Measurements from ENCODE around the gene FYN.

FYN gene

DNA sequence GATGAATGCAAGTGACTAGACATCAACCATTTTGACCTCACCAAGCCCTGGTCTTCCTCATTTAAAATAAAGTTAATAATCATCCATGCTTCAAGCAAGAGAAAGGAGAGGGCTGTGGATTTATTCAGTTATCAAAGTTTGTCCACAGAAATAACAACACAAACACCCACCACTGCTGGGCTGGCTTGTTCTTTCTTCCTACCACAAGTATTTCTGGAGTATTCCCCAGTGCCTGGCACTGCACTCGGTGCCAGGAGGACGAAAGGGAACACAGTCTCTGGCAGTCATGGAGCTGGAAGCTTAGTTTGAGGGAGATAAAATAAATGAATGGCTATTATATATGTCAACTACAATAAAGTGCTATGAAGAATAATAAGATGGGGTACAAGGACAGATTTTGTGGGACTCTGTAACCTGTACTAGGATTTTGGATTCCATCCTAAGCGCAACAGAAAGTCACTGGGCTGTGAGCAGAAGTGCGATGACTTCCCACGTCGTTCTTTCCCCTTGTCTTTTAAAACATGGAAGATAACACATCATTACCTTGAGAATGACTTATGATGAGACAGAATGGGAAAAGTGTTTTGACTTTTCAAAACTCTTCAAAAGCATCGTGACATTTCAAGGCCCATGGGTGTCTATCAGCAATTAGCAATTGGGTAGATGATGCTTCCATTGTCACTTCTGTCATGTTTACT lies 193.1 kb downstream of the FYN start:
- no peak for DNase-seq (ENCODE audit: low read depth)

DNA sequence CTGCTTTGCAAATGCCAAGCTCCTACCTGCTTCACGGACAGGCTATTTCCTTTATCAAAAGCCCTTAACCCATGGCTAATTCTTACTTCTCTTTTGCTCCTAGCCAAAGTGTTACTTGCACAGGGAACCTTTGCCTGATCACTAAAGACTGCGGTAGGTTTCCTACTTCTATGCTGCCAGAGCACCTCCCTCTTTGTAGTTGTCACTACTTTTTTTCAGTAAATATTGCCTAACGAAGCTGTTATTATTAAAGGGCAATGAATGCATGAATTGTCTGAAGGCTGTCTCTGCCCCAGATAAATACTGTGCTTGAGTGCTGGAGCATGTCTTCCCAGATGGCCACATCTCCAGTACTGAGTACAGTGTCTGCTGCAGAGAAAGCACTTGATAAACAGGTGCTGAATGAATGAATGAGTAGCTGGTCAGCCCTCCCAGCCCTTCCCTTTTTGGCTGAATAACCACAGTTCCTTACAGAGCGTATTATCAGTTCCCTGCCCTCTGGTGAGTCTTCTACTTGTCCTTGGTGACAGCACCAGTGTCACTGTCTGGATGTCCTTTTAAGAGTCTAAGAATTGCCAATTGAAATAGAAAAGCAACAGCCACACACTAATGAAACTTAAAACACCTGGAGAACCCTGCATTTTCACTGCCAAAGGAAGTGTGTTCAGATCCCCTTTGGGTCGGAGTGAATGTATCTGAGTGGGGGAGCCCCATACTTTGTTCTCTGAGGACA lies 194.0 kb downstream of the FYN start:
- DNase-seq (ENCODE audit: low read depth): no peak

DNA sequence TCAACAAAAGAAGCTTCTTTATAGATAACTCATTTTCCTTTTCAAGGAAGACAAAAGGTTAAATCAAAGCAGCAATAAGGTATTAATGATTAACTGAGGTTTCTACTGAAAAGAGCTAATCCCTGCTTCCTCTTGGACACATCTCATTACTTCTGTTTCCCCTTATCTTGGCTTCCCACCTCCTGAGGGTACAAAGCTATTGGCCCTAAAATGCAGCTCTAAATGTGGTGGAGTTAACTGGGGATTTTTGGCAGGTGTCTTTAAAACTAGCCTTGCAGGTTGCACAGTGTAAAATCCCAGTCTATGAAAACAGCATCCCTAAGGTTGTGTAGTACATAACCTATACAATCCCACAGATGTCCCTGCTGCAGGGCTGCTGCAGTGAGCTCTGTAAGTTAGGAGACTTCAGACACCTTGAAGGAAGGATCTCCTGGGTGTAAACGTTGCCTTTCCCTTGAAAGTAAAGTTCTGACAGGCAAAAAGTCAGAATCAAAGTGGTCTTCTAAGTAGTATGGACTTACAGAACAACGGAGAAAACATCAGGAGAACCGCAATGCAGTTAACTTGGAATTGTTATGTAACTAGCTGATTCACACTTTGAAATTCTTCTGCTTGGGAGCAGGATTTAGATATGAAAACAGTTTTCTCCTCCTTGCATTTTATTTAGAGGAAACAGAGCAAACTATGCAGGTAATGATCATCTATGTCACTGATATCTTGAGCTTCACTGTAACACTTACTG lies 195.8 kb downstream of the FYN start:
- DNase-seq (ENCODE audit: low read depth): no peak

DNA sequence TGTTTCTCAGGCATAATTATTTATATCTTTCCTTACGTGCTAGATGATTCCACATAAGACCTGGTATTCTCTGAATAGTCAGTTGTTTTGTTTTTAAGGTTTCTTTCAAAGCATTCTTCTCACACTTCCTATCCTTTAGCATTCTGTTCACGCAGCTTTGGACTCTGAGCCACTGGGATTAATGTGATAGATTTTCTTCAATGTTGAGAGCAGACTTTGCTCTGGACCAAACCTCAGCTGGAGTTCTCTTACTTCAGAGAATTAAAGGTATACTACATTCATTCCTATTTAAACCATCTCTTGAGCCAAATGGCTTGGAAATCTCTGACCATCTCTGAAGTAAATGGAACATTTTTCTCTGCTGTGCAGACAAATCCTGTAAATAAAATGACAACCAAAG lies 196.9 kb downstream of the FYN start:
- DNase-seq (ENCODE audit: low read depth): no peak

GRCh38 chr6:111674883-111675282 lies 198.4 kb downstream of the FYN start:
- DNase-seq (ENCODE audit: low read depth): no peak

- no peak for DNase-seq (ENCODE audit: low read depth)
Measured at GRCh38 chr6:111674413-111674812, 198.8 kb downstream of the FYN start.

DNA sequence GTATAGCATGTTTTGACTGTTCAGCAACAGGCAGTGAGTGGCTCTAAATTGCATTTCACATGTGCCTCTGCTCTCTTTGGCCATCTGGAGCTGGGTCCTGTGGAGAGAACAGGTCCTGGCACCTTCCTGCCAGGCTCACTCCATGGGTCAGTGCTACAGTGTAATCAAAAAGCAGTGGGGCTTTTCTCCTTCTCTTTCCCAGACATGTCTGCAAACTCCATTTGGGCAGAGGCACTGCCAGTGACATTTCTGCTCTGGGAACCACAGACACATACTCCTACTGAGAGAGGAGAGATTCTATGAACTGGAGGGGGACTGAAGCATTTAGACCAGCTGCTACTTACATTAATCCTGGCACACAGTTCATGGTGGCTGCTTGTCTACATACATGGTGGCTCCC lies 199.3 kb downstream of the FYN start:
- DNase-seq (ENCODE audit: low read depth): no peak

DNA sequence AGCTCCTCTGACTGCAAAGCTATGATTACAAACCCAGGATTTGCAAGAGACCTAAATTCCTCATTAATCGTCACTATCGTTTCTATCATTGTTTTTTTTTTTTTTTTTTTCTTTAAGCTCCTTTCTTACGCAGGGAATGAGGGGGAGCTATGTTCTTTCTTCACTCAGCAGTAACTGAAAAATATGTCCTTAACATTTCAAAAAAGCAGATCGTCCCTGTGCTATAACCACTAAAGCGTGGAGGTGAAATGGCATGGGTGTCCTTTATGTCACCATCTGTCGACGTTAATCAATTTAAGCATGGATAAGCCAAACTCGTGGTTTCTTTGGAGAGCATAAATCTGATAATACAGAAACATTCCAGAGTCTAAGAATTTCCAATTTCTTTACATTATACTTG lies 199.7 kb downstream of the FYN start:
- DNase-seq (ENCODE audit: low read depth): no peak

DNA sequence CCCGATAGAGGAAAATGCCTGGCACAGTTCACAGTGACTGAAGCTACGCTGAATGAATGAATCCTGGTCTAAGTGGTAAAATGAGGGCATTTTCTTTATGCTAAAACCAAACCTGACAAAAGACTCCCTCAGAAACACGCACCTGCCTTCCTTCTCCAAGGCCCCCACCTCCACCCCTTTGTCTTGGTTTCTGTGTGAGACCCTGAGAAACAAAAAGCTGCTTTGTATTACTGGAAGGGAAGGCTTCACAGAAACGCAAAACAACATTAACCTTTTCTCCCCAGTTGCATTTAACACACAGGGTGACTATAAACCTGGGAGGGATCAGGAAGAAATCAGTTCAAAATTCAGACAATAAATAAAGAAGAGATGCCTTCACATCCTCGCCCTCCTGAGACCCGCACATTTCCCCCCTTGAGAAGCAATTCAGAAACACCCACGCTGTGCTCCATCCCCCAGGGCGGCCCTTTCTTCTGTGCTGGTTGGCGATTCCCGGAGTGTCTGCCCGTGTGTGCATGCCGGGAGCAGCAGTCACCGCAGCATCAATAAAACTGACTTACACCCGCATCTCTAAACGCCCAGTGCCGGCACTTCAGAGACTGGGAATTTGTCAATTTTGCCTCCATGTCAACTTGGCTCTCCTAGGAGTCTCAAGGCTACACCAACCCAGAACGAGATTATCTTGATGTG lies 200.3 kb downstream of the FYN start:
- no peak for DNase-seq (ENCODE audit: low read depth)

GRCh38 chr6:111669326-111669725 lies 203.9 kb downstream of the FYN start:
- no peak for DNase-seq (ENCODE audit: low read depth)

- no peak for DNase-seq (ENCODE audit: low read depth)
Measured at GRCh38 chr6:111668410-111668809, 204.8 kb downstream of the FYN start.

DNA sequence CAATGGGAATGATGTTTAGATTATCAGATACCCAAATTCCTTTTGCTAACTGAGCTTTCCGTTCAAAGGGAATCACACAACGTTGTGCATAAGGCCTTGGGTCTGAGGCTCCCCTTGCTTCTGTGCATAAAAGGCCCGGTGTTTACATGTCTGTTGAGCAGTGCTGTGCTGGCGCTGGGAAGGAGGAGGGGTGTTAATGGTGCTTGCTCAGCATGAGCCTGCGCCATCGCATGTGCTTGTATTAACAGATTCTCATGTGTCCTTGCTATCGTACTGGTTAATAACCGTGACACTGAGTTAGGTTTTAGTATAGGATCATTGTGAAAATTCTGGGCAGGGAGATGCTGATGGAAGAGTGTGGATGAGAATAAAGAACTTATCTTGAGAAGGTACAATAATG lies 205.3 kb downstream of the FYN start:
- no peak for DNase-seq (ENCODE audit: low read depth)

DNA sequence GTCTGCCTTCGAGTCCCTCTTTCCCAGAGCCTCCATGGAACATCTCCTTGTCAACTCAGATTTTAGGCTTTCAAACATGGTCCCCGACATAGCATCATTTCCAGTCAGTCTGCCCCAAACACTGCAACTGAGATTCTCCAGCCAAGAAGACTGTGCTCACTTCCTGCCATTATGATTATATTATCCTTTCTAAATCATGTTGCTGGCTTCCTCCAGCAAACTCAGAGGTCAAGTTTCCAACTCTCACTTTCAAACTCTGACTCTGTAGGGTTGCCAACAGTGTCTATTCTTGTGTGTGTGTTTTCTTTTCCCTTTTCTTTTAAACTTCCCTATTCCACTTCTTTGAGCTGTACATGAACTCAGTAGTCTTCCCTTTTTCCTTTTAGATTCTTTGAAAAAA lies 206.4 kb downstream of the FYN start:
- no peak for DNase-seq (ENCODE audit: low read depth)

DNA sequence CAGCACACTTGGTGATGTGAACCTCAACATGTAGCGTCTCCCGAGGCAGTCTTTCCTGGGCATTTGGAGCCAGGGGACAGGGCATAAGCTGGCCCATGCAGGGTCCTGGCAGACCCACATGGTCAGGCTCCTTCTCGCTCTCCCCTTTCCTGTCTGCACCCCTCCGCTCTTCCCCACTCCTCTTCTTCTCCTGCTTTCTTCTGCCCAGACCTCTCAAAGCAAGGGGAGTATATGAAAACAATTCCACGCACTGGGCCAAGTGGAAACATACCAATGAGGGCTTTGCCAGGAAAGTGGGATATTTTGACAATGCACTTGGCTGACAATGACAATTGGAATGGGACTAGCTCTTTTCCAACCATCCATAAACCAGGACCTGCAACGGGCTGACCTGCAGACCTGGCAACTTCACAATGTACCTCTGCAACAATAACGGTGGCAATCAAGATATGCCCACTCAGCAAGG lies 208.7 kb downstream of the FYN start:
- DNase-seq (ENCODE audit: low read depth): no peak

GRCh38 chr6:111663692-111664564 lies 209.3 kb downstream of the FYN start:
- DNase-seq (ENCODE audit: low read depth): no peak

DNA sequence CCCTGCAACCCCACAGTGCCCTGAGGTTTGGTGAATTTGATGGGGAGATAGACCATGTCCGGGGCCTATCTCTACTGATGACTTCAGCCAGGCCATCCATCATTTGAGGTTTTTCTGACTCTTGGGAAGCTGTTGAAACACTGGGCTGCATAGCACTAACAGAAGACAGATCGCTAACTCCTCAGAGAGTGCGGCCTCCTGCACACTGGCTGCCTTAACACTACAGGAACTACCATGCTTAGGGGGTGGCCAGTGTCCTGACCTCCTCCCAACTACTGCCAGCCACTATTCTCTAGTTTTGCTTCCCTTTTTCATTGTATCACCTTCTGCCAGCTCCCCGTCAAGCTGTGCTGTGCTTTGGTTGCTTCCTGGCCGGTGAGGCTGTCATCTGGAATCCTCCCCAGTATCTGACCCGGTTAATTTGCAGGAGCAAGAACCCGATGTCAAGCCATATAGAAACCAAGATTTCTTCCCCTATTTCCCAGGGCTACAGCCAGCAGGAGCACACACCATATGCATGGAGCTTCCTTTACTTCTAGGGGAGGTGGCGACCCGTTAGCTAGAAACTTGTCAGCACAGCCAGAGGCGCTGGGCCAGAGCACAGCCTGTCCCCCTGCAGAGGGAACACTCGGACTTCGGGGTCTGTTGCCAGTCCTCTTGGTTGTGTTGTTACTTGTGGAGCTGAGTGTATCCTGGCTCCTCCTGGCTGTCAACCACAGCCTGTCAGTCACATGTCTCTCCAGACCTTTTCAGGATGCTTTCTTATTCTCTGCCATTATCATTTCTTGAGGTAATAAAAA lies 210.3 kb downstream of the FYN start:
- no peak for DNase-seq (ENCODE audit: low read depth)

DNA sequence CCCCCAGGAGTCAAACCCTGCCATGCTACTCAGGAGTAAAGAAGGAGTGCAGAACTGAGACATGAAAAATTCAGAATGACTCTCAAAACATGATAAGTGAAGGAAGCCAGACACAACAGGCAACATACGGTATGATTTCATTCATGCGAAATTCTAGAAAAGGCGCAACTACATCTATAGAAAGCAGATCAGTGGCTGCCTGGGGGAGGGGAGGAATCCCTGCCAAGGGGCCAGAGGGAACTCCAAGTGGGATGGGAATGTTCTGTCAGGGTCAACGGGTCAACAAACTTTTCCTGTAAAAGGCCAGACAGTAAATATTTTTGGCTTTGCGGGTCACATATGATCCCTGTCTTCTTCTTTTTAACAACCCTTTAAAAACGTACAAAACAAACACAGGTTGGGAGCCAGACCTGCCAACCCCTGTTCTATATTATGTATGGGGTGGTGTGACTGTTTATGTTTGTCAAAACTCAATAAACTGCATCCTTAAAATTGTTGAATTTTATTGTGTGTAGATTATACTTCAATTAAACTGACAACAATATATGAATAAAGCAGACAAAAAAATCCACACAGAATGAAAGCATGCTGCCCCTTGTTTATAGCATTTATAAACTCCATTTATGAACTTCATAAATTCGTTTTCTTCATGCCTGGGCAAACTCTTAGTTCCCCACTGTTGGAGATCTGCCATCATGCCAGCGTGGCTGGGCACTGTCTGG lies 211.0 kb downstream of the FYN start:
- no peak for DNase-seq (ENCODE audit: low read depth)

DNA sequence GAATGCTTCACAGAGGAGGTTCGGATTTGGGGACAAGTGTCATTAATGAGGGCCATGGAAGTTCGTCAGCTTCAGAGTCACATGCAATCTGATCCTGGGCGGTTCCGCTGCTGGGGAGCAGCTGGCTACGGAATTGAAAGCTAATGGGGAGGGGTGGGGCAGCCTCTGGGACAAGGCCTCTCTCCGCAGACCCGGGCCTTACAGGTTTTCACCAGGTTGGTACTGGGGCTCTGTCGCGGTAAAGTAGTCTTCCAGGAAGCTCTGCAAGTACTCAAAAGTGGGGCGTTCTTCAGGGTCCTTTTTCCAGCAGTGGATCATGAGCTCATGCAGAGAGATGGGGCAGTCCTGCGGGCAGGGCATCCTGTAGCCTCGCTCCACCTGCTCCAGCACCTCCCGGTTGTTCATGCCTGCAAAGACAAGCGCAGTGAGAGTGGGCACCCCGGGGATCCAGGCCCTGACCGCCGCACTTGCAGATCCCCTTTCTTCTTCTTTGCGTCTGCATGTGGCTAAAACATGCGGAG lies 211.7 kb downstream of the FYN start:
- DNase-seq (ENCODE audit: low read depth): no peak

GRCh38 chr6:111660531-111660930 lies 212.7 kb downstream of the FYN start:
- no peak for DNase-seq (ENCODE audit: low read depth)
